ENCODE measurements around the gene CYP51A1. TPM values are rescaled to one million over a fixed set of nuclear protein-coding genes. Genes with fewer than 3 reads are reported as not detected.
"Not testable (repeated sequence)": the region's sequence is repeated elsewhere in the genome, so short reads cannot be mapped to it uniquely, and the experiment has no call there.

Gene CYP51A1
- total RNA-seq, 1 experiment from 2014 or later: 80.0 TPM

DNA sequence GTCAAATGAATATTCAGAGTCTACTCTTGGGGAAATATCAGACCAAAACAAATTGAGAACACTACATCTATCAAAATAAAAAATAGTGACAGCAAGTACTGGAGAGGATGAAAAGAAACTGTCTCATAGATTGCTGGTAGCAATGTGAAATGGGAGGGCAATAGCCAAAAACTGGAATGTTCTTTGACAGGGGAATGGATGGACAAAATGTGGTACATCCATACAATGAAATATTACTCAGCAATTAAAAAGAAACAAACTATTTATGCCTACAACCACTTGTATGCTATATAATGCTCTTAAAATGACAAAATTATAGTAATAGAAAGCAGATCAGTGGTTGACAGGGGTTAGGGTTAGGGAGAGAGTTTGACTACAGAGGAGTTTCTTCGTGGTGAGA lies 46.0 kb downstream of the CYP51A1 start:
- Histone ChIP-seq H2BK12ac (ENCODE audit: insufficient read length, low read depth, low read length) (no peak overlapping the region), H3K18ac (ENCODE audit: insufficient read length, low read depth, low read length) (no peak overlapping the region), H2BK15ac (ENCODE audit: low read depth, low read length) (no peak overlapping the region), H2BK20ac (ENCODE audit: low read depth, low read length, poor library complexity, severe bottlenecking) (no peak overlapping the region), H3K79me2 (ENCODE audit: insufficient read depth, low read length) (no peaks in the 10 kb centered on the region), H3K23me2 (ENCODE audit: insufficient read length, low read depth, low read length, poor library complexity, severe bottlenecking) (no peaks in the 10 kb centered on the region), H3K4me1 (ENCODE audit: insufficient read depth, low read length) (no peaks in the 10 kb centered on the region), H4K8ac (replicated peaks; ENCODE audit: insufficient read length, low read depth, low read length) (no peak overlapping the region), H3K9ac (ENCODE audit: extremely low read depth, insufficient read length, low read length) (no peak overlapping the region), H3K9me3 (ENCODE audit: control insufficient read depth, low read depth, low read length) (no peaks in the 10 kb centered on the region), H3K23ac (ENCODE audit: insufficient read length, low read depth, low read length) (no peak overlapping the region), H4K91ac (ENCODE audit: insufficient read length, low read depth, low read length) (no peak overlapping the region), H3K56ac (ENCODE audit: insufficient read length, low read depth, low read length) (no peak overlapping the region), H3K79me1 (ENCODE audit: insufficient read depth, low read depth, low read length, poor library complexity, severe bottlenecking) (no peaks in the 10 kb centered on the region), H2AK5ac (ENCODE audit: insufficient read length, low read length) (no peak overlapping the region), H3K27ac (ENCODE audit: insufficient read length, low read depth, low read length) (no peak overlapping the region), H4K5ac (ENCODE audit: insufficient read length, low read depth, low read length) (no peak overlapping the region), H2BK120ac (ENCODE audit: low read depth, low read length, poor library complexity, severe bottlenecking) (no peak overlapping the region), H3T11ph (ENCODE audit: low read length) (no peak overlapping the region), H3K27me3 (ENCODE audit: insufficient read depth, low read length) (no peaks in the 10 kb centered on the region), H3K14ac (ENCODE audit: insufficient read depth, low read length) (no peak overlapping the region), H3K4ac (ENCODE audit: low read depth, low read length) (no peak overlapping the region), H4K20me1 (ENCODE audit: control insufficient read depth, insufficient read depth, insufficient read length) (no peaks in the 10 kb centered on the region), H2BK5ac (ENCODE audit: insufficient read length, low read length) (no peak overlapping the region), H2AFZ (ENCODE audit: low read length) (no peak overlapping the region), H3K4me2 (ENCODE audit: insufficient read depth, insufficient read length, low read length) (no peak overlapping the region)
- no peaks in the 10 kb centered on the region; a peak in 1 of 5 replicates for H3K9me3 Mint-ChIP-seq
- H3K4me1 Mint-ChIP-seq: no peaks in the 10 kb centered on the region
- no CpG with 5 or more reads among the region's 1 CpG for WGBS (ENCODE audit: extremely low coverage, insufficient read length, low lambda C conversion rate)
- no peak for DNase-seq
- peaks cover 48 to 66% (median 64%) of the 10 kb centered on the region in 3 experiments for H3K36me3 Mint-ChIP-seq (ENCODE audit: insufficient read depth in 1 of 3, low read depth in 3 of 3)
- TF ChIP-seq, protein P1, sequence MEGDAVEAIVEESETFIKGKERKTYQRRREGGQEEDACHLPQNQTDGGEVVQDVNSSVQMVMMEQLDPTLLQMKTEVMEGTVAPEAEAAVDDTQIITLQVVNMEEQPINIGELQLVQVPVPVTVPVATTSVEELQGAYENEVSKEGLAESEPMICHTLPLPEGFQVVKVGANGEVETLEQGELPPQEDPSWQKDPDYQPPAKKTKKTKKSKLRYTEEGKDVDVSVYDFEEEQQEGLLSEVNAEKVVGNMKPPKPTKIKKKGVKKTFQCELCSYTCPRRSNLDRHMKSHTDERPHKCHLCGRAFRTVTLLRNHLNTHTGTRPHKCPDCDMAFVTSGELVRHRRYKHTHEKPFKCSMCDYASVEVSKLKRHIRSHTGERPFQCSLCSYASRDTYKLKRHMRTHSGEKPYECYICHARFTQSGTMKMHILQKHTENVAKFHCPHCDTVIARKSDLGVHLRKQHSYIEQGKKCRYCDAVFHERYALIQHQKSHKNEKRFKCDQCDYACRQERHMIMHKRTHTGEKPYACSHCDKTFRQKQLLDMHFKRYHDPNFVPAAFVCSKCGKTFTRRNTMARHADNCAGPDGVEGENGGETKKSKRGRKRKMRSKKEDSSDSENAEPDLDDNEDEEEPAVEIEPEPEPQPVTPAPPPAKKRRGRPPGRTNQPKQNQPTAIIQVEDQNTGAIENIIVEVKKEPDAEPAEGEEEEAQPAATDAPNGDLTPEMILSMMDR (conservative IDR thresholded peaks at IDR 0.05): no peak
- H3K4me3 Mint-ChIP-seq: no peak overlapping the region
- H3K27ac Mint-ChIP-seq: no peak overlapping the region
- H3K27me3 Mint-ChIP-seq (ENCODE audit: low read depth): no peaks in the 10 kb centered on the region

DNA sequence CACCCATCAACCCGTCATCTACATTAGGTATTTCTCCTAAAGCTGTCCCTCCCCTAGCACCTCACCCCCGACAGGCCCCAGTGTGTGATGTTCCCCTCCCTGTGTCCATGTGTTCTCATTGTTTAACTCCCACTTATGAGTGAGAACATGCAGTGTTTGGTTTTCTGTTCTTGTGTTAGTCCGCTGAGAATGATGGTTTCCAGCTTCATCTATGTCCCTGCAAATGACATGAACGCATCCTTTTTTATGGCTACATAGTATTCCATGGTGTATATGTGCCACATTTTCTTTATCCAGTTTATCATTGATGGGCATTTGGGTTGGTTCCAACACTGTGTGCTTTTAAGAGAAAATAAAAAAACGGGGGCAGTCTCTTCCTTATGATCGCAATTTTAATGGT lies 50.4 kb downstream of the CYP51A1 start:
- H3K4me3 Mint-ChIP-seq; H4K20me1 ChIP-seq (ENCODE audit: control insufficient read depth, insufficient read depth, insufficient read length); H3K27ac Mint-ChIP-seq; H3K4ac ChIP-seq (ENCODE audit: low read depth, low read length); H3K79me1 ChIP-seq (ENCODE audit: insufficient read depth, low read depth, low read length, poor library complexity, severe bottlenecking); H2BK12ac ChIP-seq (ENCODE audit: insufficient read length, low read depth, low read length); H2BK20ac ChIP-seq (ENCODE audit: low read depth, low read length, poor library complexity, severe bottlenecking); H3K4me2 ChIP-seq (ENCODE audit: insufficient read depth, insufficient read length, low read length); H3K27me3 ChIP-seq (ENCODE audit: insufficient read depth, low read length); H3K79me2 ChIP-seq (ENCODE audit: insufficient read depth, low read length); H3K56ac ChIP-seq (ENCODE audit: insufficient read length, low read depth, low read length); H3T11ph ChIP-seq (ENCODE audit: low read length); DNase-seq; H3K14ac ChIP-seq (ENCODE audit: insufficient read depth, low read length); H4K91ac ChIP-seq (ENCODE audit: insufficient read length, low read depth, low read length); H2AK5ac ChIP-seq (ENCODE audit: insufficient read length, low read length); H2BK5ac ChIP-seq (ENCODE audit: insufficient read length, low read length); H3K9ac ChIP-seq (ENCODE audit: extremely low read depth, insufficient read length, low read length); H3K27ac ChIP-seq (ENCODE audit: insufficient read length, low read depth, low read length); H4K8ac ChIP-seq (replicated peaks; ENCODE audit: insufficient read length, low read depth, low read length); H3K27me3 Mint-ChIP-seq (ENCODE audit: low read depth); H3K23ac ChIP-seq (ENCODE audit: insufficient read length, low read depth, low read length); H3K4me1 Mint-ChIP-seq; H3K9me3 Mint-ChIP-seq; H3K18ac ChIP-seq (ENCODE audit: insufficient read length, low read depth, low read length); H2BK120ac ChIP-seq (ENCODE audit: low read depth, low read length, poor library complexity, severe bottlenecking); H3K23me2 ChIP-seq (ENCODE audit: insufficient read length, low read depth, low read length, poor library complexity, severe bottlenecking); H3K4me1 ChIP-seq (ENCODE audit: insufficient read depth, low read length); H3K9me3 ChIP-seq (ENCODE audit: control insufficient read depth, low read depth, low read length); H2BK15ac ChIP-seq (ENCODE audit: low read depth, low read length); H4K5ac ChIP-seq (ENCODE audit: insufficient read length, low read depth, low read length); H2AFZ ChIP-seq (ENCODE audit: low read length): not testable (repeated sequence)
- WGBS (ENCODE audit: extremely low coverage, insufficient read length, low lambda C conversion rate): no CpG with 5 or more reads among the region's 6 CpGs
- H3K36me3 Mint-ChIP-seq (ENCODE audit: insufficient read depth in 1 of 3, low read depth in 3 of 3): peaks cover 37 to 61% (median 58%) of the 10 kb centered on the region in 3 experiments

Data from H9 (cell line).